Measurements from ENCODE around the gene SCARB1.

GRCh38 chr12:124878795-124879516, 15.3 kb upstream of the SCARB1 start:
- TF ChIP-seq EZH2 (IDR thresholded peaks at IDR 0.05) (no peak), POLR2AphosphoS5 (IDR thresholded peaks at IDR 0.05; ENCODE audit: borderline replicate concordance, low read depth, low read length) (no peak)

Data from SK-N-MC (cell line).